MCF 10A (cell line): ENCODE results near the gene KAT7. TPM values are rescaled to one million over a fixed set of nuclear protein-coding genes. Genes with fewer than 3 reads are reported as not detected.
A peak's percentile ranks its signal among the peaks of the same experiment; 100 is the strongest.

ENCODE experiments used
- BruUV-seq: library from RNA; stranded (reverse); fragments of 400-500 nt; replicated peaks from 2 replicates; lab custom pipeline; 2021; lab: Mats Ljungman, UMichigan
- CTCF ChIA-PET: fragments of 300-600 bp; sonication (Branson Sonifier 250); formaldehyde crosslinking; extraction: SDS; loops from one replicate; lab custom pipeline; 2021; ENCODE audit warnings: antibody characterized with exemption, inconsistent platforms; lab: Yijun Ruan, JAX
- POLR2A ChIA-PET: fragments of 300-600, 350-650 bp; sonication (Branson Sonifier 250); formaldehyde crosslinking; extraction: SDS; loops from one replicate; lab custom pipeline; 2020; ENCODE audit warnings: antibody characterized with exemption, inconsistent platforms; lab: Yijun Ruan, JAX
- DNase-seq: peaks from one replicate; pipeline ENCODE4 v3.0.0-alpha.2; 2018; ENCODE audit not compliant: unreplicated experiment
- H3K27ac Mint-ChIP-seq: one replicate; pipeline ENCODE4 v1.8.0; 2022; ENCODE audit warnings: mild to moderate bottlenecking, low read depth, mixed read lengths; ENCODE audit not compliant: unreplicated experiment
- H3K27me3 Mint-ChIP-seq: one replicate; pipeline ENCODE4 v1.8.0; 2022; ENCODE audit warnings: mixed read lengths; ENCODE audit not compliant: insufficient read depth, unreplicated experiment
- H3K36me3 Mint-ChIP-seq: one replicate; pipeline ENCODE4 v1.8.0; 2022; ENCODE audit warnings: mild to moderate bottlenecking, moderate library complexity, mixed read lengths; ENCODE audit not compliant: insufficient read depth, unreplicated experiment
- H3K4me1 Mint-ChIP-seq: one replicate; pipeline ENCODE4 v1.8.0; 2022; ENCODE audit warnings: mixed read lengths; ENCODE audit not compliant: insufficient read depth, unreplicated experiment
- H3K4me3 Mint-ChIP-seq: one replicate; pipeline ENCODE4 v1.8.0; 2022; ENCODE audit warnings: mild to moderate bottlenecking, moderate library complexity, mixed read lengths; ENCODE audit not compliant: unreplicated experiment
- H3K9me3 Mint-ChIP-seq: one replicate; pipeline ENCODE4 v1.8.0; 2022; ENCODE audit warnings: mixed read lengths; ENCODE audit not compliant: unreplicated experiment
- intact Hi-C: fragments of 100-400 bp; cut with micrococcal nuclease; formaldehyde crosslinking; loops from 2 replicates; pipeline ENCODE4 v1.14.1; 2022
- total RNA-seq: library from RNA; stranded (reverse); gene quantifications from 2 replicates; pipeline ENCODE4 v1.2.3, GENCODE V29; 2022
- TF ChIP-seq, protein P1 (sequence below): fragments of 200-600 bp; IDR thresholded peaks from one replicate; pipeline ENCODE4 v1.8.0; 2022; ENCODE audit warnings: antibody characterized with exemption, mild to moderate bottlenecking; ENCODE audit not compliant: unreplicated experiment

KAT7 gene
- total RNA-seq, 1 experiment from 2014 or later, result 53.7 TPM

DNA sequence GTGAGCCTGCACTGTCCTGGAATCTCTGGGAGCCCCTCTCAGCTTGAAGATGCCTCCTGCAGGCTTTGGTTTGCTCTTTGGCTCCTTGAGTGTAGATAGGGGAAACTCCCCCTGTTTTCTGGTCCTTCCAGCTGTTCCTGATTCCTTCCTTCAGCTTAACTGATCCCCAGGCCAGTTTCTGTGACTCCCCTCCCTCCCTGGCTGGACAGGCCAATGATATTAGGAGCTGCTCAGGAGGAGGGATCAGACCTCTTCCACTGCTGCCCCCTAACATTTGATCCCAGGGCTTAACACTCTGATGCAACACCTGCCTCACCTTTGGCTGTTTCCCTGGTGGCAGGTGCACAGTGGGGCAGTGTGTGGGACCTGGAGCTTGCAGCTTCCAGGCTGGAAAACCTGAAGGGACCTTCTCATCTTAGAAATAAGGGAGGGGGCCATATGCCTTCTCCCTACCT lies 59.6 kb downstream of the KAT7 start, which contains the start of gene TAC4:
Gene TAC4 (minus strand): TSS at position 51 of the 455 bp plus-strand sequence. CDS start 52 bp downstream, outside the sequence.
- CTCF ChIA-PET, result interaction anchor here (0.5 to 0.6 kb wide), 2 partner anchors 12 to 1177 kb away, joined by 3 read pairs; no protein-coding TSS in a partner anchor
- H3K27me3 Mint-ChIP-seq, result peaks cover 13% of the 10 kb centered on the region
- no peak for DNase-seq
- POLR2A ChIA-PET, result no interaction called here
- no peaks in the 10 kb centered on the region for H3K4me1 Mint-ChIP-seq
- BruUV-seq, result no TSS peak
- intact Hi-C loops, result no loop called here
- H3K27ac Mint-ChIP-seq, result no peak within 1 kb of the TSS
- H3K36me3 Mint-ChIP-seq, result no peaks in the 10 kb centered on the region
- TF ChIP-seq, protein P1, sequence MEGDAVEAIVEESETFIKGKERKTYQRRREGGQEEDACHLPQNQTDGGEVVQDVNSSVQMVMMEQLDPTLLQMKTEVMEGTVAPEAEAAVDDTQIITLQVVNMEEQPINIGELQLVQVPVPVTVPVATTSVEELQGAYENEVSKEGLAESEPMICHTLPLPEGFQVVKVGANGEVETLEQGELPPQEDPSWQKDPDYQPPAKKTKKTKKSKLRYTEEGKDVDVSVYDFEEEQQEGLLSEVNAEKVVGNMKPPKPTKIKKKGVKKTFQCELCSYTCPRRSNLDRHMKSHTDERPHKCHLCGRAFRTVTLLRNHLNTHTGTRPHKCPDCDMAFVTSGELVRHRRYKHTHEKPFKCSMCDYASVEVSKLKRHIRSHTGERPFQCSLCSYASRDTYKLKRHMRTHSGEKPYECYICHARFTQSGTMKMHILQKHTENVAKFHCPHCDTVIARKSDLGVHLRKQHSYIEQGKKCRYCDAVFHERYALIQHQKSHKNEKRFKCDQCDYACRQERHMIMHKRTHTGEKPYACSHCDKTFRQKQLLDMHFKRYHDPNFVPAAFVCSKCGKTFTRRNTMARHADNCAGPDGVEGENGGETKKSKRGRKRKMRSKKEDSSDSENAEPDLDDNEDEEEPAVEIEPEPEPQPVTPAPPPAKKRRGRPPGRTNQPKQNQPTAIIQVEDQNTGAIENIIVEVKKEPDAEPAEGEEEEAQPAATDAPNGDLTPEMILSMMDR, result no peak
- H3K9me3 Mint-ChIP-seq, result no peaks in the 10 kb centered on the region
- H3K4me3 Mint-ChIP-seq, result no peak within 1 kb of the TSS

DNA sequence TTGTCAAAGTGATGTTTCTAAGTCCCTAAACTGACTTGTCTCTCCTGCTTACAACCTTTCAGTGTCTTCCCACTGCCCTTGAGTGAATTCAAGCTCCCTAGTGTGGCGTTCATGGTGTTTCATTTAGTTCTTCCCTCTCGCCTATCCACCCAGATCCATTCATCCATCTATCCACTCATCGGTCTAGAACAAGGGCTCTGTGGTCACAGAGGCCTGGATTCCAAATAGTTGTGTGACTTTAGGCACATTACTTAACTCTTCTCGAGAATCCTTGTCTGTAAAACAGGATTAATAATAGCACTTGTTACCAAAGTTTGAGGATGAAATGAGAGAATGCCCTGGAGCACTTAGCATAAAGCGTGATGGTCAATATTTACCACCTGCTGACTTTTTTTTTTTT lies 60.3 kb downstream of the KAT7 start:
- Mint-ChIP-seq H3K4me1 (no peaks in the 10 kb centered on the region), H3K4me3 (no peak overlapping the region), H3K9me3 (no peaks in the 10 kb centered on the region), H3K36me3 (no peaks in the 10 kb centered on the region), H3K27ac (no peak overlapping the region), H3K27me3 (peaks cover 20% of the 10 kb centered on the region)
- no TSS peak for BruUV-seq
- intact Hi-C loops, result no loop called here
- POLR2A ChIA-PET, result no interaction called here
- CTCF ChIA-PET, result interaction anchor here (0.5 to 1.5 kb wide), 3 partner anchors 12 to 1178 kb away, joined by 3 to 10 read pairs (median 3); no protein-coding TSS in a partner anchor
- TF ChIP-seq, protein P1, result no peak
- DNase-seq, result no peak

- peaks cover 35% of the 10 kb centered on the region for H3K27me3 Mint-ChIP-seq
- no peaks in the 10 kb centered on the region for H3K9me3 Mint-ChIP-seq
- intact Hi-C loops, result no loop called here
- no peak overlapping the region for H3K27ac Mint-ChIP-seq
- CTCF ChIA-PET, result interaction anchor here (0.6 to 1.5 kb wide), 3 partner anchors 101 to 146 kb away, joined by 3 to 10 read pairs (median 4); no protein-coding TSS in a partner anchor
- peak overlapping the region; percentile 65 for H3K4me3 Mint-ChIP-seq
- TF ChIP-seq, protein P1, result no peak
- no peaks in the 10 kb centered on the region for H3K4me1 Mint-ChIP-seq
- H3K36me3 Mint-ChIP-seq, result no peaks in the 10 kb centered on the region
- POLR2A ChIA-PET, result interaction anchor here (0.6 kb wide), 1 partner anchor 28 kb away, joined by 3 read pairs; no protein-coding TSS in a partner anchor
- no TSS peak for BruUV-seq
- no peak for DNase-seq
Observed at GRCh38 chr17:49850218-49850610, 61.7 kb downstream of the KAT7 start.

- no TSS peak for BruUV-seq
- Mint-ChIP-seq H3K27ac (peak overlapping the region; percentile 27), H3K4me3 (peak overlapping the region; percentile 65), H3K27me3 (peaks cover 42% of the 10 kb centered on the region), H3K4me1 (no peaks in the 10 kb centered on the region), H3K9me3 (no peaks in the 10 kb centered on the region), H3K36me3 (no peaks in the 10 kb centered on the region)
- intact Hi-C loops, result no loop called here
- ChIA-PET POLR2A (no interaction called here), CTCF (no interaction called here)
- no peak for DNase-seq
- TF ChIP-seq, protein P1, result no peak
Observed at GRCh38 chr17:49850772-49851386, 62.4 kb downstream of the KAT7 start.
